ENCODE data around the gene PTPRS.

The PTPRS gene

DNA sequence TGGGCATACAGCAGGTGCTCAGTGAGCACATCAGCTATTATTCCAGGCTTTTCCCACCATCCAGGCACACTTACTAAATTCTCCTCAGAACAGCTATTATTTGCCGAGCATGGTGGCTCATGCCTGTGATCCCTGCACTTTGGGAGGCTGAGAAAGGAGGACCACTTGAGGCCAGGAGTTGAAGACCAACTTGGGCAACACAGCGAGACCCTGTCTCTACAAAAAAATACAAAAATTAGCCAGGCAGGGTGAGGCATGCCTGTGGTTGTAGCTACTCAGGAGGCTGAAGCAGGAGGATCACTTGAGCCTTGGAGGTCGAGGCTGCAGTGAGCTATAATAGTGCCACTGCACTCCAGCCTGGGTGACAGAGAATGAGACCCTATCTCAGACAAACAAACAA is 35.4 kb downstream of the PTPRS start:
- DNase-seq, result no peak

DNA sequence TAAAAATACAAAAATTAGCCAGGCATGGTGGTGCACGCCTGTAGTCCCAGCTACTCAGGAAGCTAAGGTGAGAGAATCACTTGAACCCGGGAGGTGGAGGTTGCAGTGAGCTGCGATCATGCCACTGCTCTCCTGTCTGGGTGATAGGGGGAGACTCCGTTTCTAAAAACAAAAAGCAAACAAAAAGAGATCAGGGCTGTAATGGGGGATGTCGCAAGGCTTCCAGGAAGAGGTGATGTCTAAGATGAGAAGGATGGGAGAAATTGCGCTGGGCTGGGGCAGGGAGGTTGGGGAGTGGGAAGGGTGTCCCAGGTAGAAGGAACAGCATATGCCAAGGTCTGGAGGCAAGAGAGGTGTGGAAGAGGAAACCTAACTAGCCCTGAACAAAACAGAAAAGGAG is 36.1 kb downstream of the PTPRS start:
- DNase-seq, result no peak

DNA sequence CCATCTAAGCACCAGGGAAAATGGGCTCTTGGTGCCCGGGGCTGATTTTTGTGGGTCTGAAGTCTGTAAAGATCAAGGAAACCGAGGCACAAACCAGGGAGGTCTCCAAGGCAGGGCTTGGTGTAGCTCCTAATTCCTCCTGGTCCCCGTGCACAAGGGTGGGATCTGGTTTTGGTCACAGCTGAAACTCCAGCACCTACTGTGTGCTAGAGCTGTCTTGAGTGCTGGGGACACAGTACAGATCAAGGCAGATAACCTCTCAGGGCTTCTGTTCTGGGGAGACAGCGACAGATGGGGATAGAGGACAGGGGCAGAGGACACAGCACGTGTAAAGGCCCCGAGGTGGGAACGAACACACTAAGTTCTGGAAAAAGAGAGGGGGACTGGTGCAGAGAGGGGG is 37.4 kb downstream of the PTPRS start:
- DNase-seq, result no peak

GRCh38 chr19:5302396-5302795 is 38.2 kb downstream of the PTPRS start:
- no peak for DNase-seq

DNA sequence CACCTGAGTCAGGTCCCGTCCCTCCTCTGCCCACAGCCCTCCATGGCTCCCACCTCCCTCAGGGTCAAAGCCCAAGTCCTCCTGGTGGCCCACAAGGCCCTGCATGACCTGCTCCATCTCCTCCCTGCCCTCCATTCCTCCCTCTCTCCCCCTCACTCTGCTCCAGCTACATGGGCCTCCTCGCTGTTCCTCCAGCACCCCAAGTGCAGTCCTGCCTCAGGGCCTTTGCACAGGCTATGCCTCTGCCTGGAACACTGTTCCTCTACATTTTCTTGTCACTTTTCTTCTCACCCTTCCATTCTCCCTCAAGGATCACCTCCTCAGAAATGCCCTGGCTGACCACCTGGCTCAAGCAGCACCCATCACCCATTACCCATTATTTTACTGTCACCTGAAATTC is 41.5 kb downstream of the PTPRS start:
- DNase-seq, result no peak

DNA sequence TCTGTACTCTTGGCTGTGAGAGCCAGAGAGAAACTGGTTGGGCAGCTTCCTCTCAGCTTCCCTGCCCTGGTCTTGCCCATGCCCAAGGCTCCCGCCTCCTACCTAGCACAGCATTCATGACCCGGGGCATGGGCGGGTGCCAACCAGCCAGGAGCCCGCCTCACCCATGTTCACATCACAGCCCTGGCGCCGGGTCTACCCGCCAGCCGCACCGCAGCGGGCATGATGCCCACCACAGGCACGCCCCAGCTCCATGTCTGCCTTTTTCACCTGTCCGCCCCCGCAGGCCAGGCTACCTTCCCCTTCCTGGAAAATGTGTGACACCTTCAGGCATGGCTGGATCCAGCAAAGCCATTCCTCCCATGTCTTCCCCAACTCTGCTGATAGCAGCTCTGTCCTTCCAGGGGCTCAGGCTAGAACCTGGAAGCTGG is 42.1 kb downstream of the PTPRS start:
- no peak for DNase-seq

DNA sequence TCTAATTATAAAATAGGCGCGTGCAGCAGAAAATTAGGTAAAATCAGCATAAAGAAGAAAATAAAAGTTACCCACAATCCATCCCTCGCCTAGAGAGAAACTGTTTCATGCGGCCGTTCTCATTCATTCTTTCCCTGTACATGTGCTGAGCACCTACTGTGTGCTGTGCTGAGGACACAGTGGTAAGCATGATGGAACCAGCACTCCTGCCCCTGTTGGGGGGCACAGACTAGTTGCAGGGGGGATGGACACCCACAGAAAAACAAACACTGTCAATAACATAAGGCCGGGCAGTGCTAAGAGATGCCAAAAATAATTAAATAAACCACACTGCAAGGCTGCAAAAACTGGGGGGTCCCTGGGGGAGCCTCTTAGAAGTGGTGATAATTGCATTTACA is 43.3 kb downstream of the PTPRS start:
- DNase-seq, result no peak

DNA sequence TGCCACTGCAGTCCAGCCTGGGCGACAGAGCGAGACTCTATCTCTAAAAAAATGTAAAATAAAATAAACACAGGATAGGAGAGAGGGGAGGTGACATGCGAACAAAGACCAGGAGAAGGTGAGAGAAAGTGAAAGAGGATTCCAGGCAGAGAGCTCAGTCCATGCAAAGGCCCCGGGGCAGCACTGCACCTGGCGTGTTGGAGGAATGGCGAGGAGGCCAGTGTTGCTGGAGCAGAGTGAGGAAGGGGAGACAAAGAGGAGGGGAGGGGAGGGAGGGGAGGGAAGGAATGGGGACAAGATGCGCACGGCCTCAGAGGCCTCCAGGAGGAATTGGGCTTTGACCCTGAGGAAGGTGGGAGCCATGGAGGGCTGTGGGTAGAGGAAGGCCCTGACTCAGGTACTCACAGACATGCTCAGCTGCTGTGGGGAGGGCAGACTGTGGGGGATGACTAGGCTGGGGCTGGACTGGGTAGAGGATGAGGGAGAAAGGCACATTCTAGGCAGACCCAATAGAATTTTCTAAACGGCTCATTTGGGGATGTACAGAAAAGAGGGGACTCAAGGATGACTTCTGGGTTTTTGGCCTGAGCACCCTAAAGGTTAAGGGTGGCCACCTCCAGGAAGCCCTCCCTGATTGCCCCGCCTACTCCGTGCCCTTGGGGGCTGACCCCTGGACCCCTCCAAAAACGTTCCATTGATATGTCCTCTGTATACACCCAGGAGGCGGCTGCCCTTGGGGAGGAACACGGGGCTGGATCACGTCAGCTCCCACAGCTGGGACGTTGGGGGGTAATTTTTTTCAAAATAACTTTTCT is 43.9 kb downstream of the PTPRS start:
- no peak for DNase-seq

DNA sequence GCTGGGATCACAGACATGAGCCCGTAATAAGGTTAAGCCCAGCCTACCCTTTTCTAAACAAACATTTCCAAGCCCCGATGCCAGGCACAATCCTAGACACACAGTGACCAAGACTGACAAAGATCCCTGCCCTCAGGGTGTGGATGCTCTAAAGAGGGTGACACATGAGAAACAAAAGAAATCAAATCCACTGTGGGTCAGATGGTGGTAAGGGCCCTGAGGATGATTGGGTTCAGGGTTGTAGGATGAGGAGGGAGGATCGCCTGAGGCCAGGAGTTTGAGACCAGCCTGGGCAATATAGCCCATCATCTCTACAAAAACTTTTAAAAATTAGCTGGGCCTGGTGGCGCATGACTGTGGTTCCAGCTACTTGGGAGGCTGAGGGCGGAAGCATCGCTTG is 44.6 kb downstream of the PTPRS start:
- no peak for DNase-seq

DNA sequence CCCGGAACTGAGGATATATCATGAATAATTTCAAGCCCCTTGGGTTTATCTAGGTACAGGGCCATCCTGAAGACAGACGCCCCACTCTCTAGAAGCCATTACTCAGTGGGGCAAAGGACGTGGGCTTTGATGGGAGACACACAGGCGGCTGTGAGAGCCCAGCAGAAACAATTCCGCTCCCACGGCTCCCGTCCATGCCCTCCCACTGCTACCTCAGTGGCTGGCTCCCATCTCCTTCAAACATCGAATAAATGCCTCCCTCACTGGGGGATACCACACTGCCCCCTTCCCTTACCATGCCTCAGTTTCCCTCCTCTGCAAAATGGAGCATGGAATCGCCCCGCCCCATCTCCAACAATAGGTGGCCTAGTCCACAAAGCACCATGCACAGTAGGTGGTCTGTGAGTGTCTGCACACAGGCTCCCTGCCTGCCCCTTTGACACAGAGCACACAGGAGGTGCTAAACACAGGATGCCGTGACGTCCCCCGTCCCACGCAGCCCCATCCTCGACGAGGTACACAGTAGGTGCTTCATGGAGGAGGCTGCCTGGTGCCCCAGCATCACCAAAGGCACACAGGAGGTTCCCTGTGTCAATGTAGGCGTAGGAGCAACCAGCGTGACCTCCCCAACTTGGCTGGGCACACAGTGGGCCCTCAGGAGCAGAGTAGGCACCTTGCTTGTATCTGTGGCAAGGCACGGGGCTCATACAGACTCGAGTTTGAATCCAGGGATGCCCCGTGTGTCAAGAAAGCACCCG is 46.0 kb downstream of the PTPRS start:
- no peak for DNase-seq

DNA sequence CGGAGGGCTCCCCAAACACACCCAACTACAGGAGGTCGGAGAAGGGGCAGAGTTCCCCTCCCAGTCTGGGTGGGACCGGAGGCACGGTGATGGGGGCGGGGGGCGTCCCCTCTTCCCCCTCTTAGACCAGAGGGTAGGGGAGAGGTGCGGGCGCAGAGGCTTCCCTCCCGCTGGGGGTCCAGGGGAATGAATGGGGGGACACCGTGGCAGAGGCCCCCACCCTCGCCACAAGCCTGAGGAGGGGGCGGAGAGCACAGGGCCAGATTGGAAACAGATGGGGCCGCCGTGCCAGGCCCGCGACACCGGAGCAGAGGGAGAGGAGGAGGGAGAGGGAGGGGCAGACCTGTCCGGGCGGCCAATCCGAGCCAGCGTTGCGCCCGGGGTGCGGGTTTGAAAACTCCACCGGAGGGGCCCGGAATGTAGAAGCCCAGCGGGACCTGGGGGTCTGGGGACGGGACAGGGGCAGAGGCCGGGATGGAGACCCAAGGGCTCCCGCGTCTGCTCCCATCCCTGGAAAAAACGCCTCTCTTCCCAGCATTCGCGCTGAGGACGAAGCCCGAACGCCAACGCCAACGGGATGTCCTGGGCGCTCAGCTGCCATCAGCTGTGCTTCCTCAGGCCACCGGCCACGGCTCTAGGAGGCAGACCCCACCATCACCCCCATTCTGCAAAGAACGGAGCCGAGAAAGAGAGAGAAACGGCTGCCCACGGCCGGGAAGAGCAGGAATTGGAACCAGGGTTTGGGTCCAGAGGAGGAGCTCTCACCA is 46.8 kb downstream of the PTPRS start:
- peak; percentile 8 for DNase-seq

DNA sequence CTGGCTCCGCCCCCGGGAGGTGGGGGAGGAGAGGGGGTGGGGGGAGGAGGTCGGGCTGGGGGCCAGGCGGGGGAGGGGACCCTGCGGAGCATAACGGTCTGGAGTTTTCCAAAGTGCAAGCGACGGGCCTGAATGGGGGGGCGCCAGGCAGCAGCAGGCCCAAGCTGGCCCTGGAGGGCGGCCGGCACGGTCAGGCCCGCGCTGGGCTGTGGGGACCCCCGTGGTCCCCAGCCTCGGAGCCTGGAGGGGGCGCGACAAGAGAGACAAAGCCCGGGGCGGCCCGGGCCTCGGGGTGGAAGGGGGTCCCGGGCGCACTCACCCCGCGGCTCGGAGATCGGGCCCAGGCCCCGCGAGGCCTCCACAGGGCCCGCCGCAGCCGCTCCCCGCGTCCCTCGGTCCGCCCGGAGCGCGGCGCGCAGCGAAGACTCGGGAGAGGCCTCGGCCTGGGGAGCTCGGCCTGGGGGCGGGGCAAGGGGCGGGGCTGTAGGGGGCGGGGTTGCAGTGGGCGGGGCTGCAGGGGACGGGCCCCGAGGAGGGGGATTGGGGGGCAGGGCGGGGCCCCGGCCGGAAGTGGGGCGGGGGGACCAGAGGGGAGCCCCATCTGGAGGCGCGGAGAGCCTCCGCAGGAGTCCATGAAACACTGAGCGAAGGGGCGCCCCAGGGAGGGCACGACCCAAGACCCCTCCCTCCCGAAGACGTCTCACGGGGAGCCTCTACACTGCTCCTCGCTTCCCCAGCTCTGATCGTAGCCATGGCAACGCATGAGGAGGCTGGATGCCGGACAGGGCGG is 47.6 kb downstream of the PTPRS start:
- DNase-seq, result peak; percentile 57

DNA sequence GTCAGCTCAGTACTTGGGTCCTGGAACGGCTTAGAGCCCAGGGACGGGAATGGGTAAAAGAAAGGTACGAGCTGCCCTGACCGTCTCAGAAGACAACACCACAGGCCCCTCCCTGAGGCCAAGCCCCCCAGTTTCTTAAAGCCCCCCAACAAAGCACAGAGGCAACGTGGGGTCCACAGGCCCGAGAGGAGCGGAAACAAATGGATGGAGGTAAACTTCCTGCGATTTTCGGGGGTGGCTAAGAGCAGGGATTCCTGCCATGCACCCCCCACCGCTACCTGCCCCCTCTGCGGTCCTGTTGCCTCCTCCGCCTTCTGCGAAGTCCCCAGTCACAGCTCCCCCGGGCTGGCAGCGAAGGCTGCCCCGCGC is 48.2 kb downstream of the PTPRS start:
- no peak for DNase-seq

GRCh38 chr19:5291588-5292193 is 48.9 kb downstream of the PTPRS start:
- DNase-seq, result no peak
